Choroid plexus epithelial cell (primary cell): ENCODE measurements around the gene TMEM53.

Source experiments
- DNase-seq: peaks from one replicate; pipeline ENCODE4 v3.0.0-alpha.2; 2010; ENCODE audit warnings: low read depth
- H3K4me3 ChIP-seq: 2 replicates; pipeline ENCODE4 v1.5.1; 2011; ENCODE audit warnings: low read depth, mild to moderate bottlenecking, control low read depth, low read length, moderate library complexity
- TF ChIP-seq, protein P1 (sequence below): conservative IDR thresholded peaks from 2 replicates; pipeline ENCODE4 v1.5.1; 2011; ENCODE audit warnings: low read depth, mild to moderate bottlenecking, control low read depth, inconsistent platforms, low read length, moderate library complexity

TMEM53 gene

GRCh38 chr1:44681905-44682882, 7.9 kb upstream of the TMEM53 start:
- no peak for DNase-seq
- H3K4me3 ChIP-seq = no peak overlapping the region
- TF ChIP-seq, protein P1, sequence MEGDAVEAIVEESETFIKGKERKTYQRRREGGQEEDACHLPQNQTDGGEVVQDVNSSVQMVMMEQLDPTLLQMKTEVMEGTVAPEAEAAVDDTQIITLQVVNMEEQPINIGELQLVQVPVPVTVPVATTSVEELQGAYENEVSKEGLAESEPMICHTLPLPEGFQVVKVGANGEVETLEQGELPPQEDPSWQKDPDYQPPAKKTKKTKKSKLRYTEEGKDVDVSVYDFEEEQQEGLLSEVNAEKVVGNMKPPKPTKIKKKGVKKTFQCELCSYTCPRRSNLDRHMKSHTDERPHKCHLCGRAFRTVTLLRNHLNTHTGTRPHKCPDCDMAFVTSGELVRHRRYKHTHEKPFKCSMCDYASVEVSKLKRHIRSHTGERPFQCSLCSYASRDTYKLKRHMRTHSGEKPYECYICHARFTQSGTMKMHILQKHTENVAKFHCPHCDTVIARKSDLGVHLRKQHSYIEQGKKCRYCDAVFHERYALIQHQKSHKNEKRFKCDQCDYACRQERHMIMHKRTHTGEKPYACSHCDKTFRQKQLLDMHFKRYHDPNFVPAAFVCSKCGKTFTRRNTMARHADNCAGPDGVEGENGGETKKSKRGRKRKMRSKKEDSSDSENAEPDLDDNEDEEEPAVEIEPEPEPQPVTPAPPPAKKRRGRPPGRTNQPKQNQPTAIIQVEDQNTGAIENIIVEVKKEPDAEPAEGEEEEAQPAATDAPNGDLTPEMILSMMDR = no peak

- no peak overlapping the region for H3K4me3 ChIP-seq
- TF ChIP-seq, protein P1 = no peak
- no peak for DNase-seq
Measured at GRCh38 chr1:44679468-44679867, 5.2 kb upstream of the TMEM53 start.

- no peak overlapping the region for H3K4me3 ChIP-seq
- DNase-seq = no peak
- TF ChIP-seq, protein P1 = no peak
Measured at GRCh38 chr1:44678626-44679025, 4.3 kb upstream of the TMEM53 start.

- H3K4me3 ChIP-seq = no peak overlapping the region
- DNase-seq = no peak
- TF ChIP-seq, protein P1 = no peak
Measured at GRCh38 chr1:44678120-44678519, 3.8 kb upstream of the TMEM53 start.

- TF ChIP-seq, protein P1 = peak; percentile 62
- peak; percentile 69 for DNase-seq
- H3K4me3 ChIP-seq = no peak overlapping the region
Measured at GRCh38 chr1:44677201-44677766, 3.0 kb upstream of the TMEM53 start.

DNA sequence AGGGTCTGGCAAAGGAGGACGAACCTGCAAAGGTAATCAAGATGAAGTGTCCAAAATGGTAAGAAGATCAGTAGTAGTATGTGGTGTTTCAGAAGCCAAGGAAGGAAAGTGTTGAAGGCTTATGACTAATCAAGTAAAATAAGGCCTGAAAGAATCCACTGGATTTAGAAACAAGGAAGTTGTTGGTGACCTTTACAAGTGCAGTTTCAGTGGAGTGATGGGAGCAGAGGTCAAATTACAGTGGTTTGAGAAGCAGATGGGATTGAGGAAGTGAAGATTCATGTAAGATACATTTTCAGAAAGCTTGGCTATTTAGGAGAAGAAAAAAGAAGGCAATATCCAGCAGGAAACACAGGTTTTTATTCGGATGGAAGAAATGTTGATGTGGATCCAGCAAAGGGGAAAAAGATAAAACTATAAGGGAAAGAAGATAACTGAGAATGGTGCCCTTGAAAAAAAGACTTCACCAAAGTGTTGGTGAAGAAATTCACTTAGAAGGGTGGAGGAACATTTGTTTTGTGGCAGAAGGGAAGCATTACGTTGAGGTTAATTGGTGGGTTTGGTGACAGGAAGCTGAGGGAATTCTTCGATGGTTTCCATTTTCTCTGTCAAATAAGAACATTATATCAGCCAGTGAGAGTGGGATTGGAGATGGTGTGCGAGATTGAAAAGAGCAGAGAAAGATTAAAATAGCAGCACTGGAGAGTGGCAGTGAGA, 2.4 kb upstream of the TMEM53 start:
- peak; percentile 93 for DNase-seq
- TF ChIP-seq, protein P1 = no peak

More for the DNA sequence above, 2.4 kb upstream of the TMEM53 start:
- no peak overlapping the region for H3K4me3 ChIP-seq
